Activated gamma-delta T cell (primary cell): ENCODE data around the gene C19orf81.
"Not testable (repeated sequence)": the region's sequence is repeated elsewhere in the genome, so short reads cannot be mapped to it uniquely, and the experiment has no call there.

ENCODE experiments used
- DNase-seq: peaks from one replicate; lab custom pipeline; 2025; lab: John Stamatoyannopoulos, UW
- total RNA-seq, 2 donors: gene quantifications; one replicate each; lab custom pipeline; 2026; lab: John Stamatoyannopoulos, UW

Gene C19orf81
- total RNA-seq: 0 to 0.04 reads per million in 2 donors

GRCh38 chr19:50649433-50650391, at the start of gene C19orf81:
Gene C19orf81, plus strand, starts transcription at chr19:50649445. Its CDS starts 0 bp downstream, at chr19:50649445.
- no peak for DNase-seq

DNA sequence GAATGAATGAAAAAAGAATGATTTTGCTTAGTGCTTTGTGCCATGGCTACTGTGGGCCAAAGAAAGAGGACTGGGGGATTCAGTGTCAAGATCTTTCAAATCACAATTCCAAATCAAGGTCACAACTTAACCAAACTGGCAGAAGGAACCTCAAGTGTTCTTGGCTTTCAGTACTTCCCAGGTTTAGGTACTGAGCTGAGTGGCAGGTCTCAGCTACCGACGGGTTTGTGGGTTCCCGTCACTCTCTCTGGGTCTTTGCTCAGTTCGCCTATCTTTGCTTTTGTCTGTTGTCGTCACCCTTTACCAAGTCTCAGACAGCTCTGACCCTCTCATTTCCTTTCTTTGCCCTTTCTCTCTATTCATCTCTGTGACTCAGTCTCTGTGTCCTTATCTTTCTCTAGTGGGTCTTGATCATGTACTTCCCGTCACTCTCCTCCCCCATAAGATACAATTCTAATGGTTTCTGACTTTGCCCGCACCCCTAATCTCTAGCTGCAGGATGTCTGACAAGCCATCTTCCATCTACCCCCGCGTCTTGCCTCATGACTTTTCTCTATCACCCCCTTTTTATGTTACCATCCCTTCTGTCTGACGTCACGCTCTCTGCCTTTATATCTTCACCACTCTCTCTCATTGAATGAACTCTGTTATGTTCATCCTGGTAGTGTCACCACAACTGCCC, 47.7 kb upstream of the C19orf81 start:
- DNase-seq: no peak

GRCh38 chr19:50602089-50602422, 47.2 kb upstream of the C19orf81 start:
- DNase-seq: no peak

DNA sequence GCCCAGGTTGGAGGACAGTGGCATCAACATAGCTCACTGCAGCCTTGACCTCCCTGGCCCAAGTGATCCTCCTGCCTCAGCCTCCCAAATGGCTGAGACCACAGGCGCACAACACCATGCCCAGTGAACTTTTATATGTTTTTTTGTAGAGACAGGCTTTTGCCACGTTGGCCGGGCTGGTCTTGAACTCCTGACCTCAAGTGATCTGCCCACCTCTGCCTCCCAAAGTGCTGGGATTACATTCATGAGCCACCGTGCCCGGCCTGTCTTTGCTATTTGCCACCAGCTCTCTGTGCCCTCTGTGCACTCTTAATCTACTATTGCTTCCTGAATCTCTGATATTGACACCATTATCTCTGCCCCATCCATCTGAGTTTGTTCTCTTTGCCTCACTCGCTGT, 46.7 kb upstream of the C19orf81 start:
- no peak for DNase-seq

GRCh38 chr19:50602935-50603334, 46.3 kb upstream of the C19orf81 start:
- no peak for DNase-seq

GRCh38 chr19:50604264-50605073, 44.8 kb upstream of the C19orf81 start:
- not testable (repeated sequence) for DNase-seq

DNA sequence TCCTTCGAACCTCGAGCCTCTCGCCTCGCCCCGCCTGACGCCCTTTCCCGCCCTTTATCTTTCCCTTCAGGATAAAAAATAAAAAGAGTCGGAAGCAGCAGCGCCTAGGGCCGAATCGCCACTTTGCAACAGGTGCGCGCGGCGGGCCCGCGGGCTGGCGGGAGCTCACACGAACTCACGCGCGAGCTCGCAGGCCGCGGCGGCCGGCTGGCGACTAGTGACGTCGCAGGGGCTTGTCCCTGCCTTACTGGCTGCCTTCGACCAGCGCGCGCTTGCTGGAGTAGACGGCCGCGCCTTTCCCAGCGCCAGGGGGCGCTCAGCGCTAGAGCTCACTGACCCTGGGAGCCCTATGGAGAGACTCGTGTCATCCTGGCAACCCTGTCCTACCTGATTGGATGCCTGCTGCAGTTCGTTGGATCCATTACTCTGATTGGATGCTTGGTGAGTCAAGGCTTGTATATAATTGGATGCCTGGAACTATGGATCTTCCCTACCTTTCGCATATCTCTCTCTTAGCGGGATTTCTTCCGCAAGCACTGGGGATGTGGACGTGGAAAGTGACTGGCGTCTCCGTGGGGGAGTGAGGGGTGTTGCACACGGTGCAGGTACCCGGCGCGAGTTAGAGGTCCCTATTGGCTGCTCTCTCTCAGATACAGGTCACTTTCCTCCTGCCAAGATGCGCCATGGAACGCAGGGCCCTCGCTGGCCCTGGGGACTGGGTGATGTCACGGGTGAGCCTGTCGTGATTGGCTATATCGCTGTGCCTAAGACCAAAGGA, 43.0 kb upstream of the C19orf81 start:
- DNase-seq: not testable (repeated sequence)

GRCh38 chr19:50607388-50607787, 41.9 kb upstream of the C19orf81 start:
- no peak for DNase-seq

DNA sequence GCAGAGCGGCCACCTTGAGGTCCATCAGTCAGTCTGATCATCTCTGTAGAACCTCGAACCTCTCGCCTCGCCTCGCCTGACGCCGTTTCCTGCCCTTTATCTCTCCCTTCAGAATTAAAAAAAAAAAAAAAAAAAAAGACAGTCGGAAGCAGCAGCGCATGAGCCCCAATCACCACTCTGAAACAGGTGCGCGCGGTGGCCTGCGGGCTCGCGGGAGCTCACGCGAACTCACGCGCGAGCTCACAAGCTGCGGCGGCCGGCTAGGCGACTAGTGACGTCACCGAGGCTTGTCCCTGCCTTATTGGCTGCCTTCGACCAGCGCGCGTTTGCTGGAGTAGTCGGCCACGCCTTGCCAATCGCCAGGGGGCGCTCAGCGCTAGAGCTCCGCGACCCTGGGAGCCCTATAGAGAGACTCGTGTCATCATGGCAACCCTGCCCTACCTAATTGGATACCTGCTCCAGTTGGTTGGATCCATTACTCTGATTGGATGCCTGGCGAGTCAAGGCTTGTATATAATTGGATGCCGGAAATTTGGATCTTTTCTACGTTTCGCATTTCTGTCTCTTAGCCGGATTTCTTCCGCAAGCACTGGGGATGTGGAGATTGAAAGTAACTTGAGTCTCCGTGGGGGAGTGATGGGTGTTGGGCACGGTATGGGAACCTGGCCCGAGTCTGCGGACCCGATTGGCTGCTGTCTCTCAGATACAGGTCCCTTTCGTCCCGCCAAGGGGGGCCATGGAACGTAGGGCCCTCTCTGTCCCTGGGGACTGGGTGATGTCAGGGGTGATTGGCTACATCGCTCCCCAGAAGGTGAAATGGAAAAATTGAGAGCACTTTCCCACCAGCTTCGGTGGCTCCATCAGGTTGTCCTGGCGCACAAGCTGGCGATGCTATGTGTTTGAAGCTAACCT, 41.1 kb upstream of the C19orf81 start:
- peak; percentile 26 for DNase-seq

- DNase-seq: not testable (repeated sequence)
Measured at GRCh38 chr19:50612504-50613404, 36.5 kb upstream of the C19orf81 start.

DNA sequence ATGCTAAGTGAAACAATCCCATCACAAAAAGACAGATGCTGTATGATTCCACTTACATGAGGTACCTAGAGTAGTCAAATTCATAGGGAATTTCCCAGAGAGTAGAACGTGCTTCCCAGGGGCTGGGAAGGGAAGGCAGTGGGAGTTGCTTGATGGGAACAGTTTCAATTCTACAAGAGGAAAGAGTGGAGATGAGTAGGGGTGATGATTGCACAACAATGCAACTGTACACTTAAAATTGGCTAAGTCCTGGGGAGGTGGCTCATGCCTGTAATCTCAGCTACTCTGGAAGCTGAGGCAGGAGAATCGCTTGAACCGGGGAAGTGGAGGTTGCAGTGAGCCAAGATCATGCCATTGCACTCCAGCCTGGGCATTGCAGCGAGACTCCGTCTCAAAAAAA, 30.9 kb upstream of the C19orf81 start:
- not testable (repeated sequence) for DNase-seq

DNA sequence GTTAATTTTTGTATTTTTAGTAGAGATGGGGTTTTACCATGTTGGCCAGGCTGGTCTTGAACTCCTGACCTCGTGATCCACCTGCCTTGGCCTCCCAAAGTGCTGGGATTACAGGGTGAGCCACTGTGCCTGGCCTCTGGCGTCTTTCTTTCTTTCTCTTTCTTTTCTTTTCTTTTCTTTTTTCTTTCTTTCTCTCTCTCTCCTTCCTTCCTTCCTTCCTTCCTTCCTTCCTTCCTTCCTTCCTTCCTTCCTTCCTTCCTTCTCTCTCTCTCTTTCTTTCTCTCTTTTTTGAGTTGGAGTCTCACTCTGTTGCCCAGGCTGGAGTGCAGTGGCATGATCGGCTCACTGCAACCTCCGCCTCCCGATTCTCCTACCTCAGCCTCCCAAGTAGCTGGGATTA, 30.1 kb upstream of the C19orf81 start:
- not testable (repeated sequence) for DNase-seq

GRCh38 chr19:50620394-50620906, 28.8 kb upstream of the C19orf81 start:
- DNase-seq: not testable (repeated sequence)

DNA sequence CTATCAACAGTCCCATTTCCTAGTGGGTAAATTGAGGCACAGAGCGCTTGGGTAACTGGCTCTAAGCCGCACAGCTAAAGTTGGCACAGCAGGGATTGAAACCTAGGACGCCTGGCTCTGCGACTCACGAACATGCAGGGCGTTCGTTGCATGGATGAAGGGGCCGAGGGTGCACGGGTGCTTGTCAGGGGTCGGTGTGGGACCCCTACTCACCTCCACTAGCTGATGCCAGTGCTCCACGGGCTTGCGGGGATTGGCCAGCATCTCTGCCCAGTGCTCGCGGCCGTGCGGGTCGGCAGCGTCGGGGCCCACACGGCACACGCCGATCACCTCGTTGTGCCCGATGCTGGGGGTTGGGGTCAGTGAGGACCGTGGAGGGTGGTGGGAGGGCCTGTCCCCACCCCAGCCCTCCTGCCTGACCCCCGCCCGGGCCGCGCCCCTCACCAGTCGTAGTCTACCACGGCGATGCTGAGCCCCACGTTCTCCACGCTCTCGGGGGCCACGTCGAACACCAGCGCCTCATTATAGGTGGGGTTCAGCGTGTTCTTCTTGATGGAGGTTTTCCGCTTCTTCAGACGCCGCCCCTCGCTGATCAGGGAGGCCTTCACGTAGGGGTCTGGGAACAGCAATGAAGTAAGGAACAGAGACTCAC, 24.2 kb upstream of the C19orf81 start:
- no peak for DNase-seq

DNA sequence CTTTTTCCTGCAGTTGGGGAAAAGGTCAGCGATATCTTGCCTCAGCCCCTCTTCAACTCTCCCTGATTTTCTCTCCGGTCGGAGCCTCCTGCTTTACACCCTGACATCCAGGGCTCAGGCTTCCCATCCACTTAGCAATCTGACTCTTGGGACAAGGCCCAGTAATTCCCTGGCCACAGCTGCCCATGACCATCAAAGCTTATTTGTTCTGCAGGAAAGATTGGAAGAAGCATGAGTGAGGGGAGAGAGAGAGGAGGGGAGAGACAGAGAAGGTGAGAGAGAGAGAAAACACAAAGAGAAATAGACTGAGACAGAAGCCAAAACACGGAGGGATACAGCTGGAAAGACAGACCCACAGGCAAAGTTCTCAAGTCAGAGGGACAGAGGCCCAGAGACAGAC, 23.2 kb upstream of the C19orf81 start:
- no peak for DNase-seq

GRCh38 chr19:50626795-50627194, 22.4 kb upstream of the C19orf81 start:
- DNase-seq: no peak

DNA sequence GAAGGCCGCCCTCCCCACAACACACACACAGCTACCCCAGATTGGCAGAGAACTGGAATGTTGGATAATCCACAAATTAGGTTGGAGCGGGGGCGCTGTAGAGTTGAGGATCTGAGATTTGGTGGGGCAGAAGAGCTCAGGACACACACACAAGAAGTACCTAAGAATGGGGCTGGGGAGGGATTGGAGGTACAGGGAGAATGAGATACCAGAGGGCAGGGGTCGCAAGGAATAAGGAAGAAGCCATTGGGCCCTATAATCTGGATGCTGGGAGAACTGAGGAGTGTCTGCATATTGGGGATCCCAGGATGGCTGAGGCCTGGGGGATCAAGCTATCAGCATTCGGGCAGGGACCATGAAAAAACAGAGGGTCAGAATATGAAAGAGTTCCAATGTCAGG, 21.1 kb upstream of the C19orf81 start:
- no peak for DNase-seq

DNA sequence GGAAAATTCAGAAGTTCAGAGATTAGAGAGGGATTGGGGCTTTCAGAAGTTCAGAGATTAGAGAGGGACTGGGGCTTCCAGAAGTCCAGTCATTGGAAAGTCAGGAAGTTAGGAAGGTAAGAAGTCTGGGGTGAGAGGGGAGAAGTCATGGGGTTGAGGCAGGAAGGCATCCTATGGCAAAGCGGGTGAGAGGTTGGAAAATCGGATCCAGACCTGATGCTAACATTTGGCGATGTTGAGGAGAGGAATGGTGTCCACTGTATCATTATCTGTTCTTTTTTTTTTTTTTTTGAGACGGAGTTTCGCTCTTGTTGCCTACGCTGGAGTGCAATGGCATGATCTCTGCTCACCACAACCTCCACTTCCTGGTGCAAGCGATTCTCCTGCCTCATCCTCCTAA, 20.7 kb upstream of the C19orf81 start:
- DNase-seq: no peak
